Ishikawa (cell line): Measurements from ENCODE around the gene CTDSPL2.

ENCODE experiments used
- CREB1 ChIP-seq: IDR thresholded peaks from 2 replicates; pipeline ENCODE4 v1.6.1; 2012; ENCODE audit warnings: low read depth
- EP300 ChIP-seq: IDR thresholded peaks from 2 replicates; pipeline ENCODE4 v1.6.1; 2012; ENCODE audit warnings: borderline replicate concordance
- NFIC ChIP-seq: IDR thresholded peaks from 2 replicates; pipeline ENCODE4 v1.6.1; 2012
- TAF1 ChIP-seq: IDR thresholded peaks from 2 replicates; pipeline ENCODE4 v1.6.1; 2012; ENCODE audit warnings: low read depth, mild to moderate bottlenecking
- YY1 ChIP-seq: IDR thresholded peaks from 2 replicates; pipeline ENCODE4 v1.6.1; 2012; ENCODE audit warnings: low read depth
- TF ChIP-seq, protein P1 (sequence below): IDR thresholded peaks from 2 replicates; pipeline ENCODE4 v1.6.1; 2012

GRCh38 chr15:44443515-44443914, 16.1 kb downstream of the CTDSPL2 start:
- TF ChIP-seq NFIC = no peak
- TF ChIP-seq TAF1 = no peak
- no peak for TF ChIP-seq YY1
- TF ChIP-seq CREB1 = no peak
- TF ChIP-seq, protein P1, sequence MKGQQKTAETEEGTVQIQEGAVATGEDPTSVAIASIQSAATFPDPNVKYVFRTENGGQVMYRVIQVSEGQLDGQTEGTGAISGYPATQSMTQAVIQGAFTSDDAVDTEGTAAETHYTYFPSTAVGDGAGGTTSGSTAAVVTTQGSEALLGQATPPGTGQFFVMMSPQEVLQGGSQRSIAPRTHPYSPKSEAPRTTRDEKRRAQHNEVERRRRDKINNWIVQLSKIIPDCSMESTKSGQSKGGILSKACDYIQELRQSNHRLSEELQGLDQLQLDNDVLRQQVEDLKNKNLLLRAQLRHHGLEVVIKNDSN = no peak
- TF ChIP-seq EP300 = no peak
